Activated CD4-positive, alpha-beta T cell treated with anti-CD3 and anti-CD28 coated beads, Interleukin-2, Interleukin-4, amounts not matched to agents 100 ng/mL and 50 ng/mL, durations not matched to agents 16 hours and 8 hours (primary cell): ENCODE data around the gene ELOA.
"Not testable (repeated sequence)": the region's sequence is repeated elsewhere in the genome, so short reads cannot be mapped to it uniquely, and the experiment has no call there.

Experiments
- DNase-seq: peaks from one replicate; pipeline ENCODE4 v3.0.0-alpha.2; 2020; ENCODE audit warnings: low spot score

ELOA gene

GRCh38 chr1:23800400-23801337, 57.4 kb downstream of the ELOA start, which contains the start of gene GALE:
TSS of gene GALE (minus strand) at chr1:23800754. CDS start at chr1:23799007, 1,747 bp downstream.
- peak; percentile 98 for DNase-seq

GRCh38 chr1:23801338-23801748, 58.1 kb downstream of the ELOA start:
- DNase-seq, result no peak

DNA sequence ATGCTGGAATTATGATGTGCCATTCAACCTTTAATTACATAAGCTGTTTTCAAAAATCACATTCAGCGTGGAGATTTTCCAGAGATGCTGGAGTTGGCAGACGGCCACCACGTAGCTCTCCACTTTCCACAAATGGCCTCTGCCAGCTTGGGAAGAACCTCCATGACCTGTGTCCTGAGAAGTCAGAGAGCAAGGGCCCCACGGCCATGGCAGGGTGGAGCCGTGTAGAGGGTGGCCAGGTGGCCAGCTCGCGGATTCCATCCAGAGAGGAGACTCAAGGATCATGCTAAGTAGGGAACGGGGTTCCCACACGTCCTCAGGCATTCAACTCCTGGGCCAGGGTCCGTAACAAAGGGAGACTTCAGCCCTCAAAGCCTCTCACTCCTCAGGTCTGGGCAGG, 58.6 kb downstream of the ELOA start:
- no peak for DNase-seq

DNA sequence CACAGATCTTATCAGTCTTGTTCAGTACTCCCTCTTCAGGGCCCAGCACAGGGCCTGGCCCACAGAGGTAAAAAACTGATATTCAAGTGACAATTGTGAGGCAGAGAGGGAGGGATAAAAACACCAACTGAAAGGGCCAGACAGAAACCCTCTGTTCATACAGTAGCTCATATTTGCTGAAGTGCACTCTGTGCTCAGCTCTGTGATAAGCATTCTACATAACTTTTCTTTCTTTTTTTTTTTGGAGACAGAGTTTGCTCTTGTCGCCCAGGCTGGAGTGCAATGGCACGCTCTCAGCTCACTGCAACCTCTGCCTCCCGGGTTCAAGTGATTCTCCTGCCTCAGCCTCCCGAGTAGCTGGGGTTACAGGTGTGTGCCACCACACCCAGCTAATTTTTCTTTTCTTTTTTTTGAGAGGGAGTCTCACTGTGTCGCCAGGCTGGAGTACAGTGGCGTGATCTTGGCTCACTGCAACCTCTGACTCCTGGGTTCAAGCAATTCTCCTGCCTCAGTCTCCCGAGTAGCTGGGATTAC, 59.6 kb downstream of the ELOA start:
- not testable (repeated sequence) for DNase-seq

DNA sequence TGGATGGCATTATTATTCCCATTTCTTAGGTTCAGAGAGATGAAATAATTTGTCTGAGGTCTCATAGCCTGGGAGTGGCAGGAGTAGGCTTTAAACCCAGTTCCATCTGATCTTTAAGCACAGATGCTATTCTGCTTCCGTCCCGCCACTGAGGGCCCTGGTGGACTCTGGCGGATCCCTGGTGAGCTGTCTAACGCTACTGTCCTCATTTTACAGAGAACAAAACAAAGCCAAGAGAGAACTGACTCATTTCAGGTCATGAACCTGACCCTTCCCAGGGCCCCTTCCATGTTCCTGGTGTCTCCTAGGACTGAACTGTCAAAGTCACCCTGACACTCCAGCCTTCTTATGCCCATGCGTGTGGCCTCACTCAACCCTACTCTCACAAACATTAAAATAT, 60.4 kb downstream of the ELOA start:
- DNase-seq, result no peak

- DNase-seq, result no peak
Measured at GRCh38 chr1:23804183-23804835, 61.0 kb downstream of the ELOA start.

DNA sequence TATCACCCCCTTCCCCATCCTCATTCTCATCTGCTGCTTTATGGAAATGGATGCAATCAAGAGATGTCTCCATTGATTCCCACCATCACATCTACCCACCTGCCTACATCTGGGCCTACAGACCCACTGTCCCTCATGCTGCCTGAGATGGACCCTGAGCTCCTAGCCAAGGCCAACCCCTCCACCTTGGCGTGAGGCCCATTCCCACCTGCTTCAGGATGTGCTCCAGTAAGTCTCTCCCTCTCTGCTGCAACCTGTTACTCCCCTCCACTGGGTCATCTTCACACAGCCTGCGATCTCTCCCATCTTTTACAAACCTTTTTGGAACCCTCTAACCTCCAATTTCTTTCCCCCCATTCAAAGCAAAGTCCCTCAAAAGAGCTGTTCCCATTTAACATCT, 61.8 kb downstream of the ELOA start:
- no peak for DNase-seq

DNA sequence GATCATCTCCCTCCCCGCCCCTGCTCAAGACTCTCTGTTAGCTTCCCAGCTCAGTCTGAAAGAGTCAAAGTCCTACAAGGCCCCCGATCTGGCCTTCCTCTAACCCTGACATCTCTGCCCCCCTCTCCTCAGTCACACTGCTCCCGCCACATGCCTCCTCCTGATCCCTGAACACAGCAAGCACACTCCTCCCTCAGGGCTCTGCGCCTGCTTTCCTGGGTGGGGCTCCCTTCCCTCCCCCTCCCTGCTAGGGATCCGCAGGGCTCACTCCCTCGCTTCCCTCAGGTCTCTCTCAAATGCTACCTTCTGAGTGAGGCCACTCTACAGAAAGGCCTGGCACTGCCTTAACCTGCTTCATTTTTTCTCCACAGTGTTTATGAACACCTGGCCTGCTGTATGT, 63.0 kb downstream of the ELOA start:
- no peak for DNase-seq

- DNase-seq, result no peak
Measured at GRCh38 chr1:23807453-23807852, 64.2 kb downstream of the ELOA start.

DNA sequence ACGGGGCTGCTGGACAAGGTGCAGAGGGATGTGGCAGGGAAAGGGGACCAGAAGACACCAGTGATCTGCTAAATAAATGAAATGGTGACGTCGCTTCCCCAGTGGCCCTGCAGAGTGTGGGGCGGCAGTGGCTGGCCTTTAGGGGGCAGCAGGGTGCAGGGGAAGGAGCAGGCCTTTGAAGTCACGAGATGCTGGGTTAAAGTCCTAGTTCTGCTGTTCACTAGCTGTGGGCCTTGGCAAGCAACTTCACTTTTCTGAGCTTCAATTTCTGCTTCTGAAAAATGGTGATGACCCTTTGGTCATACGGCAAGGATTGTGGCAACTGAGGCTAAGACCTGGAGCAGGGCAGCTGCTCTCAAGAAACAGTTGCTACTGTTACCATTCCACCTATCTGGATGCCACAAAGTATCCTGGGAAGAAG, 66.5 kb downstream of the ELOA start:
- DNase-seq, result peak; percentile 87

DNA sequence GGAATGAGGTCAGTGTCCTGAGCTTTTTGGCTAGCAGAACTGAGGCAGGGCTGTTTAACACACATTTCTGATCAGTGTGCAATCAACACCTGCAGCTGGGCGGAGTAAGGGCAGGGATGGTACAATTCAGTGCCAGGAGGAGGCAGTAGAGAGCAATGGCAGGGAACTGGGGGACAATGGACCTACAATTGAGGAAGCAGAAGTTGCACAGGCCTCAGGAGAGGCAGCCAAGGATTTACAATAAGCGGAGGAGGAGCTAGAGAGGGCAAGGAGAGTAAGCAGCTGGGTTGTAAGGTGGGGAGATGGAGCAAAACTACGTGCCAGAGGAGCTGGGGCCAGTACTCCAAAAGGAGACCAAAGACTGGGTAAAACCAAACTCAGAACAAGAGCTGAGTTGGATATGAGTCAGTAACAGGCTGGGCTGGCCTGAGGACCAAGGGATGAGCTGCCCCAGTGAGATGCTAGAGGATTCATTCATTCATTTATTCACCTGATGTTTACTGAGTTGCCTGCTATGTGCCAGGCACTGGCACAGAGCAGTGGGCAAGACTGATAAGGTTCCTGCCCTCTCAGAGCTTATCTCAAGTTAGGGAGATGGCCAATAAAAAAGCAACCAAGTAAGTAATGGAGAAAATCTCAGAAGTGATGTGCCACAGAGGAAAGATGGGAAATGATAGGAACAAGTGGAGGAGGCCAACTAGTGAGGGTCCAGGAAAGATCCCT, 67.7 kb downstream of the ELOA start:
- DNase-seq, result peak; percentile 53
